ENCODE data around the gene VPS13D.

DNA sequence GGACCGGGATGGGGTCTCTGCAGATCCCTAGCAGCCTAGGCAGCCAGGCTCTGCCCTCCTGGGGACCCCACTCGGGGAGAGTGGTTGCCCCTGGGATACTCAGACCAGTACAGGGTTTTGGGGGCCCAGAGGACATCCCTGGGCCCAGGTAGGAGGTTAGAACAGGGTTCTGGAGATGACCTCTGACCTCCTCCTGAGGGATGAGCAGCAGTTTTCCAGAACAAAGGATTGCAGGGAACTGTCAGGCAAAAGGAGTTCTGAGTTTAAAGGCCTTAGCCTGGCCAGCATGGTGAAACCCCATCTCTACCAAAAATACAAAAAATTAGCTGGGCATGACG, 20.4 kb upstream of the VPS13D start:
- no peak for TF ChIP-seq POLR2A (IDR thresholded peaks at IDR 0.05)
- TF ChIP-seq, protein P1, sequence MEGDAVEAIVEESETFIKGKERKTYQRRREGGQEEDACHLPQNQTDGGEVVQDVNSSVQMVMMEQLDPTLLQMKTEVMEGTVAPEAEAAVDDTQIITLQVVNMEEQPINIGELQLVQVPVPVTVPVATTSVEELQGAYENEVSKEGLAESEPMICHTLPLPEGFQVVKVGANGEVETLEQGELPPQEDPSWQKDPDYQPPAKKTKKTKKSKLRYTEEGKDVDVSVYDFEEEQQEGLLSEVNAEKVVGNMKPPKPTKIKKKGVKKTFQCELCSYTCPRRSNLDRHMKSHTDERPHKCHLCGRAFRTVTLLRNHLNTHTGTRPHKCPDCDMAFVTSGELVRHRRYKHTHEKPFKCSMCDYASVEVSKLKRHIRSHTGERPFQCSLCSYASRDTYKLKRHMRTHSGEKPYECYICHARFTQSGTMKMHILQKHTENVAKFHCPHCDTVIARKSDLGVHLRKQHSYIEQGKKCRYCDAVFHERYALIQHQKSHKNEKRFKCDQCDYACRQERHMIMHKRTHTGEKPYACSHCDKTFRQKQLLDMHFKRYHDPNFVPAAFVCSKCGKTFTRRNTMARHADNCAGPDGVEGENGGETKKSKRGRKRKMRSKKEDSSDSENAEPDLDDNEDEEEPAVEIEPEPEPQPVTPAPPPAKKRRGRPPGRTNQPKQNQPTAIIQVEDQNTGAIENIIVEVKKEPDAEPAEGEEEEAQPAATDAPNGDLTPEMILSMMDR (IDR thresholded peaks at IDR 0.05), result no peak
